HG03108 (cell line): ENCODE measurements around the gene AFAP1.

Experiments
- ATAC-seq: cut with Tn5 transposase; IDR thresholded peaks from one replicate; pipeline ENCODE4 v1.9.1; 2021; ENCODE audit warnings: moderate library complexity; ENCODE audit not compliant: unreplicated experiment

The AFAP1 gene

GRCh38 chr4:7772711-7773385 is 166.8 kb downstream of the AFAP1 start:
- no peak for ATAC-seq

DNA sequence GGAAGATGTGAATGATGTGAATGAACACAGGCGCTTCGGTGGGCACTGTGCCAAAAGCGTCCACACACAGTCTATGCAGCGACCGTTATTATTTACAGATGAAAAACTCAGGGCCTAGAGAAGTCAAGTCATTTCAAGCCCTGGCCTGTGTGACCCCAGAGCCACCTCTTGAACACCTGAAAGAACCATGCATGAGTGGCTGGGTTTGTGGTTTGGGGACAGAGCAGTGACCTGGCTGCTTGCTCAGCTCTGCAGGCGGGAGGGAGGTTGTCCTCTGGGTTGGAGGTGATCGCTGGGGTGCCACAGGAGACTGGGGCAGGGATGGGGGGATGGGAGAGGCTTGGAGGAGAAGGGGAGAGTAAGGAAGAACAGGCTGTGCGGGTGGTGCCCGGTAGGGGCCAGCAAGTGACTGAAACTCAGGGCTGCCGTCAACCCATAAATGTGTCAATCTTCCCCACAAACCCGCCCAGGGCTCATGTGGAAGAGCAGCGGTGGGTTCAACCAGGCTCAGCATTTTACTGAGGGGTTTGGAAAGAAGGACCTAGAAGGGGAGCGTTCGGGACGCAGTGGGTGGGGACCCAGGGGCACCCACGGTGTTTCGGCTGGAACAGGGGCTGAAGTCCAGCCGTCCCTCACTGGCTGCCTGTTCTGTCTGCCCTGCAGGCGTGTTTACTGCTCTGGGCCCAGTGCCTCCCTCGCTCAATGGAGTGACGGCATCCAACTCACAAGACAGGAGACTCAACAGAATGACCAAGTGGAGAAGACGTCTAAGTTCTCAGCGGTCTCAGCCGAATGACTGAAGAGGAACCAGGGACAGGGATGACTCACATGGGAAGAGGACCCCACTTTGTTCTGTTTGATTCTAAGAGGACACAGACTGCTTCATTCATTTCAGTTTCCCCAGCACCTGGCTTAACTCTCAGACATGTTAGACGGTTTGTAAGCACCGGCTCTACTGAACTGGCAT is 167.8 kb downstream of the AFAP1 start:
- ATAC-seq = peak; percentile 93

GRCh38 chr4:7771056-7771455 is 168.6 kb downstream of the AFAP1 start:
- no peak for ATAC-seq

GRCh38 chr4:7770224-7771050 is 169.2 kb downstream of the AFAP1 start:
- no peak for ATAC-seq

DNA sequence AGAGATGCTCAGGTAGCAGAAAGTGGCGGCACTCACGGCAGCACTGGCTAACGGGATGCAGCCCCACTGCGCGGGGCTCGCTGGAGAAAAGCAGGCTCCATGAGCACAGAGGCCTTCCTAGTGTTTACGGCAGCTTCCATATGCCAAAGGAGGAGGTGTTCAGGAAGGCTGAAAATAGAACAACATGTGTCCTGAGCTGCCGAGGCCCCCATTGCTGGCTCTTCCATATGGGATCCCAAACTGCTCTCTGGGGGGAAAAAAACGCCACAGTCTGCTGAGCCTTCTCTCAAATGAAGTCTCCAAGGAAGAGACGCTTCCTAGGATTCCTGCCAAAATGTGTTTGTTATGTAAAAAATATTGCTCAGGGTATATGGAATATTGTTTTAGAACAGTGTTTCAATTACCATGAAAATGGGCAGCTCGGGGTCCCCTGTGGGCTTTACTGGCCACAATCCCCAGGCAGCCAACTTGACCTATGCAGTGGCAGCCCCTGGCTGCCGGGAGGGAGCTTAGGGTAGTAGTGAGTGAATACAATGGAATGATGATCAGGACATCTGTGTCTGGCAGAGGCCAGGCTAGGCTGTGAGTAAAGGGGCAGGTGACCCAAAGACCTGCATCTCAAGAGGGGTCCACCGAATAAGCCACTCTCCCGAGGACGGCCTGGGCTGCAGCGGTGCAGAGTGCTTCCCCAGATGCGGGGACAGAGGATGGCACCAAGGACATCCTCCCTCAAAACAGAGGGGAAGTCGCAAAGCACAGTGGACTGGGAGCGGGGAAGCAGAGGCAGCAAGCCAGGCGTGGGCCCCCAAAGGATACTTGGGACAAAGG is 170.1 kb downstream of the AFAP1 start:
- ATAC-seq = no peak

DNA sequence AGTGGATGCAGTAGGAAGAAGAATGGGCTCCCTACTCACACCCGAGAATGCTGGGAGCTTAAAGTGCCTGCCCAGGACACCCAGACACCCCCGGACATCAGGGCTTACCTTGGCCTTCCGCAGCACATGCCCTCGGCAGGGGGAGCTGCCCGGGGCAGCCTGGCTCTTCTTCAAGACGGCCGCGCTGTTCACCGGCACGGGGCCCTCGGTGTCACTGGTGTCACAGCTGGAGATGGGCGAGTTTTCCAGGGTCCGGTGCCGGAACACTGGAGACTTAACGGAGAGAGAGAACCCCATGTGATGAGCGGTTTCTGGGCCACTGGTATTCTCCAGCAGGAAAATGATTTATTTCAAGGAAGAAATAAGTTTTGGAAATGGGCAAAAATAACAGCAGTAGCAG is 170.9 kb downstream of the AFAP1 start:
- no peak for ATAC-seq

DNA sequence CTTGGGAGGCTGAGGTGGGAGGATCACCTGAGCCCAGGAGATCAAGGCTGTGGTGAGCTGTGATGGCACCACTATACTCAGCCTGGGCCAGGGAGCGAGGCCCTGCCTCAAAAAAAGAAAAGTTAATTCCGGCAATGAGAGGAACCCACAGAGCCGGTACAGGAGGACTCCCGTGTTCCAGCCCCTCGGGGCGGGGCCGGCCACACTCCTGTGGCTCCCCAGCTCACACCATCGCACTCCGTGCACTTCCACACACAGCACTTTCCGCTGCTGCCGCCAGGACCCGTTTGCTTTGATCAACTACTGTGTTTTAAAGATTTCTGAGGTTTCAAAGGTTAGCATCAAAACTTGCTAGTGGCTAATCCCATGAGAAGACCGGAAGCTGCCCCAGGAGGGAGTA is 171.7 kb downstream of the AFAP1 start:
- no peak for ATAC-seq

GRCh38 chr4:7767526-7767925 is 172.1 kb downstream of the AFAP1 start:
- no peak for ATAC-seq

GRCh38 chr4:7766661-7767345 is 172.9 kb downstream of the AFAP1 start:
- ATAC-seq = no peak

DNA sequence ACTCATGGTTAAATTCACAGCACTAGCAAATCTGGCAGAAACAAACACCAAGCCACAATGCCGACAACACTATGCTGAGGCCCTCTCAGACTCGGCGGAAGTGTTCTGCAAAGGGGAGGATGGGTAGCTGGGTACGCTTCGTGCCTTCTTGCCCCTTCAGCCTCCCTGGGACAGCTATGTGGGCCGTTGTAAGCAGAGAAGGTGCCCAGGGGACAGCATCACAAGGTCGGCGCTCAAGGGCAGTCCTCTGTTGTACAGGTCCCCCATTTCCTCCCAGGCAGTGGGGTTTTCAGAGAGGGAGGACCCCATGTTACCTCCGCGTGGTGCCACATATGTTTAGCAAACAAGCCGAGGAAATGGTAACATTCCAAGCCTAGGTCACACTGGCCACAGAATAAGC is 173.6 kb downstream of the AFAP1 start:
- no peak for ATAC-seq

DNA sequence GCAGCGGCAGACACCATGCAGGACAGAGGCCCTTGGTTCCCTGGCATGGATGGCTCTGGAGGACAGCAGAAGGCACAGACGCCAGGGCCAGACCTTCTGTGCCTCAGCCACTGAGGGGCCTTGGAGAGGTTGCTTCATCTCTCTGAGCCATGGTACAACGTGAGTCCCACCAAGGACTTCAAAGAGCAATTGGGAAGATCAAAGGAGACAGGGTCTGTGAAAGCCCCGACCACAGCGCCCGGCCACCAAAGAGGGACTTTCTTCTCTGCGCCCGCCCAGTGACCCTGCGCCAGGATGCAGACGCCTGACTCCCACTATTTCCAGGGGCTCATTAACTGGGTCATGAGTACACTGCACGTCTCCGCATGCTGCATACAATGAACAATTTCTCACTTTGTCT is 174.0 kb downstream of the AFAP1 start:
- ATAC-seq = no peak

GRCh38 chr4:7764466-7764865 is 175.2 kb downstream of the AFAP1 start:
- ATAC-seq = no peak

- no peak for ATAC-seq
These were observed 175.9 kb downstream of the AFAP1 start for GRCh38 chr4:7763788-7764187.

- ATAC-seq = no peak
These were observed 176.6 kb downstream of the AFAP1 start for GRCh38 chr4:7763106-7763505.

DNA sequence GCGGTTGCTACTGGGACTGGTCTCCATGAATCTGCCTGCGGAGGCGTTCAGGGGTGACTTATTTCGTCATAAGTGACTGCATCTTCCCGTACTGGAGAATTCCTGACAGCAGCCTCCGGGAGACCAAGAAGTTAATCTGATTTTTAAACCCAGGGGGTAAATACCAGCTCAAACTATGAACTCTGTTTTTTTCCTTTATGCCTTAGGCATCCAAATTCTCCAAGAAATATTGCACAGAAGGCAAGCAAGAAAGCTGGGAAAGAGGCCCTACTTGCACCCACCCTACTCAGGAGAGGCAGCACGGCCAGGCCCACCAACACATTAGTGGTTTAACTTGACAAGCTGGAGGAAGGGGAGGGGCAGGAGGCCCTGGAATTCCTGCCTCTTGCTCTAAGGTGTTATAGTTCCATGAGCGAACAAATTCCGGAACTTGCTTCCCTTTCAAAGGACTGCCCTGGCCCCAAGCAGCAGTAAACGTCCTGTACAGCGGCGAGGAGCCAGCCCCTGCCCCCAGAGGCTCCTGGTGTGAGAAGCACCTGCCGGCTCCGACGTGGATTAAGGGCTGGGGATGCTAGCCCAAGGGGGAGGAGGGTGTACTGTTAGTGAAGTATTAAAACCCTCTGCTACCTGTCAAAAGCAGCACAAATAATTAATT is 177.2 kb downstream of the AFAP1 start:
- ATAC-seq = no peak

DNA sequence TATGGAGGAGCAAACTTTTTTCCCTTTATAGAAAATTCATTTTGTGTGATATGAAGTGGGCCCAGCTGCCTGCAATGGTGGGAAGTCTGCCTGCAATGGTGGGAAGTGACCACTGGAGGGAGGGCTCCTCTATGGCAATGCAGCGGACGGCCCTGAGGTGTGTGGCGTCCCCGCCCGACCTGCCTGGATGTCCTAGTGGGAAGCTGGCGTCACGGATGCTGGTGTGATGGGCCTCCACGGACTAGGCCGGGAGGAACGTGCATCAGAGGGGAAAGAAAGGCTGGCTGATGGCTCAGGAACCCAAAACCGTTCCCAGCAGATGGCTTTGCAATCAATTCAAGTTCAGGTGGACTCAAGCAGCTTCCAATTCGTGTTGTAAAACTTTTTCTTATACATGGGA is 177.9 kb downstream of the AFAP1 start:
- peak; percentile 77 for ATAC-seq

GRCh38 chr4:7761312-7761711 is 178.3 kb downstream of the AFAP1 start:
- no peak for ATAC-seq

DNA sequence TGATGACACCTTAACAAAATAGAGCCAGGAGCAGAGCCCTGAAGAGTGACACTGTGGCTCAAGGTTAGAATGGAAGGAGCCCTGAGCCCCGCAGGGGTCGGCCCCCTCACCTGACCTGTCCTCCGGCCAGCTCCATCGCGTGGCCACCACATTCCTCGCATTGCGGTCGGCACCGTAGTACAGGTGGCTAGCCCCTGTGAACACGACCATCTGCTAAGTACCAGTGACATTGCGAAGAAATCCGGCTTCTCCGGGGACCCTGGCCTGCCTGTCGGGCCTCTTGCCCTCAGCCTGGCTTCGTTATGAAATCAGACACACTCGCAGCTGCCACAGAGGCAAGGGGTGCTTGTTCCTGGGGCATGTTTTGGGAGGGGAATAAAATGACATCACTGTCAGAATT is 179.0 kb downstream of the AFAP1 start:
- ATAC-seq = no peak

- ATAC-seq = no peak
These were observed 179.4 kb downstream of the AFAP1 start for GRCh38 chr4:7760228-7760627.
